Suprapubic skin (tissue), 4 donors: ENCODE data around the gene ARF3. TPM values are rescaled to one million over a fixed set of nuclear protein-coding genes. Genes with fewer than 3 reads are reported as not detected.

Experiments used
- DNase-seq, 2 donors: peaks; one replicate each; pipeline ENCODE4 v3.0.0-alpha.2; 2019; ENCODE audit warnings: low spot score in 2 of 2
- H3K27ac ChIP-seq: fragments of 200-600 bp; sonication (generic); one replicate; pipeline ENCODE4 v1.5.1; 2019
- H3K27me3 ChIP-seq: fragments of 200-600 bp; sonication (generic); one replicate; pipeline ENCODE4 v1.5.1; 2019
- H3K36me3 ChIP-seq: fragments of 200-600 bp; sonication (generic); one replicate; pipeline ENCODE4 v1.5.1; 2019
- H3K4me1 ChIP-seq: fragments of 200-600 bp; sonication (generic); one replicate; pipeline ENCODE4 v1.5.1; 2019
- H3K4me3 ChIP-seq: fragments of 200-600 bp; sonication (generic); one replicate; pipeline ENCODE4 v1.5.1; 2019; ENCODE audit warnings: mild to moderate bottlenecking
- H3K9me3 ChIP-seq: fragments of 200-600 bp; sonication (generic); one replicate; pipeline ENCODE4 v1.5.1; 2019
- CTCF ChIP-seq, 2 donors: fragments of 200-600 bp in 1 of 2; fragments of 450-650 bp in 1 of 2; sonication (generic) in 1 of 2; IDR thresholded peaks; one replicate each; pipeline ENCODE4 v1.5.1; 2016 to 2019; ENCODE audit warnings: antibody characterized with exemption in 2 of 2, mild to moderate bottlenecking in 1 of 2, moderate library complexity in 1 of 2
- EP300 ChIP-seq: sonication (generic); formaldehyde crosslinking; IDR thresholded peaks from one replicate; pipeline ENCODE4 v1.6.1; 2017; ENCODE audit warnings: antibody characterized with exemption
- POLR2A ChIP-seq, 2 donors: fragments of 450-650 bp; IDR thresholded peaks; one replicate each; pipeline ENCODE4 v1.6.1; 2017; ENCODE audit warnings: antibody characterized with exemption in 2 of 2, mild to moderate bottlenecking in 2 of 2, moderate library complexity in 2 of 2
- POLR2AphosphoS5 ChIP-seq, 3 donors: sonication (generic); formaldehyde crosslinking; IDR thresholded peaks; one replicate each; pipeline ENCODE4 v1.6.1; 2017; ENCODE audit warnings: antibody characterized with exemption in 3 of 3
- WGBS: methylation state at CpG from one replicate; pipeline ENCODE4 v1.1.5; 2018; 5-methylcytosine and 5-hydroxymethylcytosine counted together
- total RNA-seq, 4 donors: library from RNA; depleted of rRNA; stranded (reverse); fragments of >200 nt; gene quantifications; one replicate each; pipeline ENCODE4 v1.1.0, GENCODE V29; 2016

Gene ARF3
- total RNA-seq, 4 donors from 2014 or later: 78.3 to 98.7 (median 87.7) TPM

- H3K4me1 ChIP-seq: peaks cover 24% of the 10 kb centered on the region
- H3K27me3 ChIP-seq: no peaks in the 10 kb centered on the region
- peaks cover 20% of the 10 kb centered on the region for H3K36me3 ChIP-seq
- no peaks in the 10 kb centered on the region for H3K9me3 ChIP-seq
- TF ChIP-seq POLR2A (IDR thresholded peaks at IDR 0.05) (no peak), CTCF (IDR thresholded peaks at IDR 0.05) (no peak), EP300 (no peak), POLR2AphosphoS5 (IDR thresholded peaks at IDR 0.05) (no peak)
- no peak overlapping the region for H3K4me3 ChIP-seq
- DNase-seq: no peak
- H3K27ac ChIP-seq: no peak overlapping the region
- 83% methylated on average over 6 of the region's 6 CpGs for WGBS
Observed at GRCh38 chr12:48946943-48947342, 10.3 kb downstream of the ARF3 start.

DNA sequence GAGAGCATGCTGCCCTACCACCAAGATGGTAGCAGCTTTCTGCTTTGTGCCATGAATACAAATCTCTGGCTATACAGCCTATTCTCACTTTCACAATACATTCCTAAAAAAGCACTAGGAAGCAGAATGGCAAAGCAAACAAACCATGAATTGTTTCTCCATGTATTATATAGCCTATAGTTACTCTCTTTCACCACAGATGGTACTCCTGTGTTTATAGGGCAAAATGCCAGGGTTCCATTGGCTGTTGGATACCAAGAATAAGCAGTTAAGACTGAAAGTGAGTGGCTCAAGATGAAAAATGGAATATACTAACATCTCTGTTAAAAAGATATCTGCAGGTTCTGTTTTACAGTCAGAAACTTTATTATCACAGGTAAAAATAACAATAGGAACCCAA lies 11.1 kb downstream of the ARF3 start:
- Histone ChIP-seq H3K27me3 (no peaks in the 10 kb centered on the region), H3K4me1 (peaks cover 31% of the 10 kb centered on the region), H3K36me3 (peaks cover 14% of the 10 kb centered on the region), H3K9me3 (no peaks in the 10 kb centered on the region), H3K4me3 (no peak overlapping the region), H3K27ac (no peak overlapping the region)
- TF ChIP-seq CTCF (IDR thresholded peaks at IDR 0.05) (no peak), EP300 (no peak), POLR2AphosphoS5 (IDR thresholded peaks at IDR 0.05) (no peak), POLR2A (IDR thresholded peaks at IDR 0.05) (no peak)
- no peak for DNase-seq

- no peak overlapping the region for H3K27ac ChIP-seq
- TF ChIP-seq POLR2A (IDR thresholded peaks at IDR 0.05) (no peak), CTCF (IDR thresholded peaks at IDR 0.05) (no peak), EP300 (no peak), POLR2AphosphoS5 (IDR thresholded peaks at IDR 0.05) (no peak)
- no peak overlapping the region for H3K4me3 ChIP-seq
- WGBS: 58% methylated on average over 4 of the region's 4 CpGs
- H3K4me1 ChIP-seq: peaks cover 41% of the 10 kb centered on the region
- H3K9me3 ChIP-seq: no peaks in the 10 kb centered on the region
- H3K27me3 ChIP-seq: no peaks in the 10 kb centered on the region
- no peak for DNase-seq
- H3K36me3 ChIP-seq: peaks cover 29% of the 10 kb centered on the region
Observed at GRCh38 chr12:48943221-48943620, 14.1 kb downstream of the ARF3 start.

- TF ChIP-seq EP300: no peak
- no peak for TF ChIP-seq POLR2AphosphoS5 (IDR thresholded peaks at IDR 0.05)
- no peak for TF ChIP-seq POLR2A (IDR thresholded peaks at IDR 0.05)
- no peak for TF ChIP-seq CTCF (IDR thresholded peaks at IDR 0.05)
Observed at GRCh38 chr12:48940181-48940580, 17.1 kb downstream of the ARF3 start.

DNA sequence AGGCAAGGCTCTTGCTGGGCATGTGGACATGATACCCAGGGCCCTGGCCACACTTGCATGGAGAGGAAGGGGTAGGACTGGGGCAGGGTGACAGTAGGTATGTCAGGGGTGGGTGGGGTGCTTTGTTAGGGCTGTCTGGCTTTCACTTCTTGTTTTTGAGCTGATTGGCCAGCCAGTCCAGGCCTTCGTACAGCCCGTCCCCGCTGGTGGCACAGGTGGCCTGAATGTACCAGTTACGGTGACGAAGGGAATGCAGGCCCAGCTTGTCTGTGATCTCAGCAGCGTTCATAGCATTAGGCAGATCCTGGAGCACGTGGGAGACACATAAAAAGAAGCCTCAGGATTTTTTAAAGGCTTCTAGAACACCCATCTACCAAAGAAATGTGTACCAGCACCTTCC lies 18.5 kb downstream of the ARF3 start:
- Histone ChIP-seq H3K9me3 (no peaks in the 10 kb centered on the region), H3K27me3 (no peaks in the 10 kb centered on the region), H3K36me3 (peaks cover 62% of the 10 kb centered on the region), H3K27ac (no peak overlapping the region), H3K4me3 (no peak overlapping the region), H3K4me1 (peaks cover 36% of the 10 kb centered on the region)
- no peak for TF ChIP-seq EP300
- TF ChIP-seq CTCF (IDR thresholded peaks at IDR 0.05): no peak
- TF ChIP-seq POLR2AphosphoS5 (IDR thresholded peaks at IDR 0.05): no peak
- no peak for TF ChIP-seq POLR2A (IDR thresholded peaks at IDR 0.05)
- DNase-seq: no peak
- WGBS: 83% methylated on average over 7 of the region's 7 CpGs

More at GRCh38 chr12:48940181-48940580, 17.1 kb downstream of the ARF3 start:
- Histone ChIP-seq H3K4me1 (peaks cover 36% of the 10 kb centered on the region), H3K27ac (no peak overlapping the region), H3K9me3 (no peaks in the 10 kb centered on the region), H3K27me3 (no peaks in the 10 kb centered on the region), H3K36me3 (peaks cover 52% of the 10 kb centered on the region), H3K4me3 (no peak overlapping the region)
- DNase-seq: no peak
- 53% methylated on average over 3 of the region's 3 CpGs for WGBS
